Fibroblast of mammary gland (primary cell): ENCODE data around the gene EGFLAM.

Experiments
- DNase-seq: peaks from one replicate; pipeline ENCODE4 v3.0.0-alpha.2; 2010; ENCODE audit warnings: low read depth
- H3K4me3 ChIP-seq: 2 replicates; pipeline ENCODE4 v1.5.1; 2011; ENCODE audit warnings: low read depth, mild to moderate bottlenecking, low read length, moderate library complexity; ENCODE audit not compliant: control insufficient read depth
- TF ChIP-seq, protein P1 (sequence below): conservative IDR thresholded peaks from 2 replicates; pipeline ENCODE4 v1.5.1; 2011; ENCODE audit warnings: low read depth, low read length, inconsistent platforms; ENCODE audit not compliant: control insufficient read depth, insufficient read depth

The EGFLAM gene

GRCh38 chr5:38423276-38424147 is 165.2 kb downstream of the EGFLAM start:
- DNase-seq = no peak
- no peak overlapping the region for H3K4me3 ChIP-seq
- TF ChIP-seq, protein P1, sequence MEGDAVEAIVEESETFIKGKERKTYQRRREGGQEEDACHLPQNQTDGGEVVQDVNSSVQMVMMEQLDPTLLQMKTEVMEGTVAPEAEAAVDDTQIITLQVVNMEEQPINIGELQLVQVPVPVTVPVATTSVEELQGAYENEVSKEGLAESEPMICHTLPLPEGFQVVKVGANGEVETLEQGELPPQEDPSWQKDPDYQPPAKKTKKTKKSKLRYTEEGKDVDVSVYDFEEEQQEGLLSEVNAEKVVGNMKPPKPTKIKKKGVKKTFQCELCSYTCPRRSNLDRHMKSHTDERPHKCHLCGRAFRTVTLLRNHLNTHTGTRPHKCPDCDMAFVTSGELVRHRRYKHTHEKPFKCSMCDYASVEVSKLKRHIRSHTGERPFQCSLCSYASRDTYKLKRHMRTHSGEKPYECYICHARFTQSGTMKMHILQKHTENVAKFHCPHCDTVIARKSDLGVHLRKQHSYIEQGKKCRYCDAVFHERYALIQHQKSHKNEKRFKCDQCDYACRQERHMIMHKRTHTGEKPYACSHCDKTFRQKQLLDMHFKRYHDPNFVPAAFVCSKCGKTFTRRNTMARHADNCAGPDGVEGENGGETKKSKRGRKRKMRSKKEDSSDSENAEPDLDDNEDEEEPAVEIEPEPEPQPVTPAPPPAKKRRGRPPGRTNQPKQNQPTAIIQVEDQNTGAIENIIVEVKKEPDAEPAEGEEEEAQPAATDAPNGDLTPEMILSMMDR = no peak

- no peak overlapping the region for H3K4me3 ChIP-seq
- no peak for DNase-seq
- TF ChIP-seq, protein P1 = no peak
Measured at GRCh38 chr5:38424148-38425060, 166.0 kb downstream of the EGFLAM start.

GRCh38 chr5:38426490-38426889 is 168.1 kb downstream of the EGFLAM start:
- TF ChIP-seq, protein P1 = no peak
- peak; percentile 60 for DNase-seq
- H3K4me3 ChIP-seq = no peak overlapping the region

DNA sequence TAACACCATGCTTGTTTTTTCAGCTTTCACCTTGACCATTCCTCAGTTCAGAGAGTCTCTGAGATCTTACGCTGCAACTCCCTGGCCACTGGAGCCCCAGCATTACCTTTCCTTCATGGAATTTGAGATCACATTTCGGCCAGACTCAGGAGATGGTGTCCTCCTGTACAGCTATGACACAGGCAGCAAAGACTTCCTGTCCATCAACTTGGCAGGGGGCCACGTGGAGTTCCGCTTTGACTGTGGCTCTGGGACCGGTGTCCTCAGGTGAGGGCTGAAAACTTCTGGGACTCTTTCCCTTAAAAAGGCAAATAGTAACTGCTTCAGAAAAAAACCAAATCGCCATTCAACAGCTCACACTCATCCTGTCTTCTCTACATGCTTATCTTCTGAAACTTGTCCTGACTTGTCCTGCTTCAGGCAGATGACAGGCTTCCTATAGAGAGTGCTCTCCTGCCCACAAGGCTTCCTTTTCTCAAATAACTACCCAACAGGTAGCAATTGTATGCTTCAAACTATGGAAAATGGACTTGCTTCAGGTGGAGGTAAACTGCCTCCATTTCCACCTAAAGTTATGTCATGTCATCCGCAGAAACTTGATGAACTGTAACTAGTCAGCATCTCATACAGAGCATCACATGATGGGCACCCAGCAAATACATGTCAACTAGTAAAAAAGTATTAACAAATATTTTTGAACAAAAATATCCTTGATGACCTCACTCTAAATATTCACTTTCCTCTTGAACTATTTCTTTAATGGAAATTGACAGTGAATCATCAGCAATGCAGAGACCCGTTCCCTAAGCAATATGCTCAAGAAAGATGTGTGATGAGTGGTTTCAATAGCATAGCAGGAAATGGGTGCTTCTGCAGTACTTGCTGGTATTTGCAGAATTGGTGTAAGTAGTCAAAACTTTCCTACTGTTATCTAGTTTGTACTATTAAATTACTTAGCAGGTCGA is 168.9 kb downstream of the EGFLAM start:
- TF ChIP-seq, protein P1 = no peak
- H3K4me3 ChIP-seq = no peak overlapping the region
- peak; percentile 47 for DNase-seq

DNA sequence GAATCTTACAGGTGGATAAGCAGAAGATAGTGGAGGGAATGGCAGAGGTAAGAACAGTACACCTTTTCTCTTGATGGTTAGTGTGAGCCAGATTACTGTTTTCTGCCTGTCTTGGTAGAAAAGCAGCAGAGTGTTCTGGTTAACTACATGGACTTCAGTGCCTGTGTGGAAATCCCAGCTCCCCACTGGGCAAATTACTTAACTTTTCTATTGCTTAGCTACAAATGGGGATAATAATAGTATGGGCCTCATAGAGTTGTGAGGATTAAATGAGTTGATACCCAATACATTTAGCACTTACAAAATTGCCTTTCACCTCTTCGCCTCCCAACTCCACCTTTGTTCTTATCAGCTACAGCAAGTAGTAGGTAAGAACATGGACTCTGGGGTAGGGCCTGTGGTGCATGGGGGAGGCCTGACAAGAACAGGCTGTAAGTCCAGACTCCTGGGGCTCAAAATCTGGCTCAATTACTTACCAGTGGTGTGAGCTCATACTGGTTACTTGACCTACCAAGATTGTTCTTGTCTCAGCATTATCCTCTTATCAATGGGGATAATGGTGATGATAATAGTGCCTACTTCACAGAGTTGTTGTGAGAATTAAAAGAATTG is 173.0 kb downstream of the EGFLAM start:
- H3K4me3 ChIP-seq = no peak overlapping the region
- DNase-seq = no peak
- TF ChIP-seq, protein P1 = no peak
